HepG2 (cell line): ENCODE data around the gene IL3. TPM values are rescaled to one million over a fixed set of nuclear protein-coding genes. Genes with fewer than 3 reads are reported as not detected.
A peak's percentile ranks its signal among the peaks of the same experiment; 100 is the strongest.

Experiments
- CHD2 ChIP-seq: IDR thresholded peaks from 2 replicates; pipeline ENCODE4 v1.6.1; 2011; ENCODE audit warnings: low read depth, low read length, improper control_type of control experiment
- EP300 ChIP-seq, 3 experiments: sonication (generic) in 1 of 3; formaldehyde crosslinking in 1 of 3; IDR thresholded peaks; 2 replicates each; pipeline versions ENCODE4 v1.5.1 to v1.6.1; 2011 to 2020; ENCODE audit warnings: low read depth in 2 of 3, low read length in 2 of 3, borderline replicate concordance in 1 of 3, improper control_type of control experiment in 1 of 3, mild to moderate bottlenecking in 1 of 3, missing genetic modification reagents in 1 of 3, moderate library complexity in 1 of 3
- HNF4G ChIP-seq, 2 experiments: sonication (generic) in 1 of 2; formaldehyde crosslinking in 1 of 2; IDR thresholded peaks; 2 replicates each; pipeline versions ENCODE4 v1.4.0 to v1.6.1; 2011 to 2020; ENCODE audit warnings: borderline replicate concordance in 2 of 2, low read depth in 2 of 2, mild to moderate bottlenecking in 2 of 2, low read length in 1 of 2, missing genetic modification reagents in 1 of 2, moderate library complexity in 1 of 2
- KDM1A ChIP-seq: IDR thresholded peaks from 2 replicates; pipeline ENCODE4 v1.6.1; 2016; ENCODE audit warnings: missing compliant biosample characterization
- NR2F2 ChIP-seq: IDR thresholded peaks from 2 replicates; pipeline ENCODE4 v1.6.1; 2012; ENCODE audit warnings: low read depth, inconsistent platforms, borderline replicate concordance
- STAG1 ChIP-seq: sonication (generic); formaldehyde crosslinking; IDR thresholded peaks from 2 replicates; pipeline ENCODE4 v1.4.0; 2020; ENCODE audit warnings: missing genetic modification reagents
- ZFP62 ChIP-seq: sonication (generic); formaldehyde crosslinking; IDR thresholded peaks from 2 replicates; pipeline ENCODE4 v1.4.0; 2020; ENCODE audit warnings: missing genetic modification reagents
- ZNF143 ChIP-seq: sonication (generic); formaldehyde crosslinking; IDR thresholded peaks from 2 replicates; pipeline ENCODE4 v1.4.0; 2020; ENCODE audit warnings: missing genetic modification reagents
- ZNF629 ChIP-seq: sonication (generic); formaldehyde crosslinking; conservative IDR thresholded peaks from 2 replicates; pipeline ENCODE4 v1.5.0; 2020; ENCODE audit warnings: missing genetic modification reagents
- polyA plus RNA-seq, 8 experiments: library from polyadenylated mRNA; depleted of rRNA in 3 of 8; stranded (reverse) in 7 of 8; unstranded in 1 of 8; fragments of >200 nt; fragmentation: Illumina TruSeq in 4 of 8; extraction: Trizol in 4 of 8; gene quantifications; 2 replicates each; pipeline versions ENCODE4 v1.2.1 to v1.2.3, GENCODE V29; 2011 to 2016; ENCODE audit warnings: low read depth in 4 of 8, missing spikeins in 1 of 8, mixed read lengths in 1 of 8; ENCODE audit not compliant: insufficient read depth in 1 of 8
- total RNA-seq, 5 experiments: library from RNA; depleted of rRNA; stranded (reverse); fragments of >200 nt; fragmentation: Illumina TruSeq; extraction: Trizol; gene quantifications; 2 replicates each; pipeline ENCODE4 v1.2.3, GENCODE V29; 2016; ENCODE audit warnings: low read depth in 1 of 5
- TF ChIP-seq, protein P1 (sequence below): sonication (generic); formaldehyde crosslinking; IDR thresholded peaks from 2 replicates; pipeline ENCODE4 v1.4.0; 2020; ENCODE audit warnings: mild to moderate bottlenecking, missing genetic modification reagents
- TF ChIP-seq, protein P2 (sequence below): sonication (generic); formaldehyde crosslinking; conservative IDR thresholded peaks from 2 replicates; pipeline ENCODE4 v1.8.1; 2023; ENCODE audit warnings: missing genetic modification reagents
- TF ChIP-seq, protein P3 (sequence below): sonication (generic); formaldehyde crosslinking; IDR thresholded peaks from 2 replicates; pipeline ENCODE4 v1.5.0; 2020; ENCODE audit warnings: missing genetic modification reagents

The IL3 gene
- total and polyA plus RNA-seq, 2 of the 13 experiments (the other 11 are each of a cell fraction or from before 2014, with no cell fraction given): not detected

DNA sequence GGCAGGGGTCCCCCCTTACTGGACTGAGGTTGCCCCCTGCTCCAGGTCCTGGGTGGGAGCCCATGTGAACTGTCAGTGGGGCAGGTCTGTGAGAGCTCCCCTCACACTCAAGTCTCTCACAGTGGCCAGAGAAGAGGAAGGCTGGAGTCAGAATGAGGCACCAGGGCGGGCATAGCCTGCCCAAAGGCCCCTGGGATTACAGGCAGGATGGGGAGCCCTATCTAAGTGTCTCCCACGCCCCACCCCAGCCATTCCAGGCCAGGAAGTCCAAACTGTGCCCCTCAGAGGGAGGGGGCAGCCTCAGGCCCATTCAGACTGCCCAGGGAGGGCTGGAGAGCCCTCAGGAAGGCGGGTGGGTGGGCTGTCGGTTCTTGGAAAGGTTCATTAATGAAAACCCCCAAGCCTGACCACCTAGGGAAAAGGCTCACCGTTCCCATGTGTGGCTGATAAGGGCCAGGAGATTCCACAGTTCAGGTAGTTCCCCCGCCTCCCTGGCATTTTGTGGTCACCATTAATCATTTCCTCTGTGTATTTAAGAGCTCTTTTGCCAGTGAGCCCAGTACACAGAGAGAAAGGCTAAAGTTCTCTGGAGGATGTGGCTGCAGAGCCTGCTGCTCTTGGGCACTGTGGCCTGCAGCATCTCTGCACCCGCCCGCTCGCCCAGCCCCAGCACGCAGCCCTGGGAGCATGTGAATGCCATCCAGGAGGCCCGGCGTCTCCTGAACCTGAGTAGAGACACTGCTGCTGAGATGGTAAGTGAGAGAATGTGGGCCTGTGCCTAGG lies 13.0 kb downstream of the IL3 start, which contains the start of gene CSF2 (continued):
- TF ChIP-seq EP300 (IDR thresholded peaks at IDR 0.05; ENCODE audit: low read depth in 2 of 2, low read length in 2 of 2): peak in 1 of 2 experiments; percentile 16; a peak in 1 of 4 replicates
- no peak for TF ChIP-seq EP300 (CRISPR knock-in tag; IDR thresholded peaks at IDR 0.05; ENCODE audit: borderline replicate concordance)
- no peak for TF ChIP-seq ZNF143 (CRISPR knock-in tag)
- TF ChIP-seq, protein P1, sequence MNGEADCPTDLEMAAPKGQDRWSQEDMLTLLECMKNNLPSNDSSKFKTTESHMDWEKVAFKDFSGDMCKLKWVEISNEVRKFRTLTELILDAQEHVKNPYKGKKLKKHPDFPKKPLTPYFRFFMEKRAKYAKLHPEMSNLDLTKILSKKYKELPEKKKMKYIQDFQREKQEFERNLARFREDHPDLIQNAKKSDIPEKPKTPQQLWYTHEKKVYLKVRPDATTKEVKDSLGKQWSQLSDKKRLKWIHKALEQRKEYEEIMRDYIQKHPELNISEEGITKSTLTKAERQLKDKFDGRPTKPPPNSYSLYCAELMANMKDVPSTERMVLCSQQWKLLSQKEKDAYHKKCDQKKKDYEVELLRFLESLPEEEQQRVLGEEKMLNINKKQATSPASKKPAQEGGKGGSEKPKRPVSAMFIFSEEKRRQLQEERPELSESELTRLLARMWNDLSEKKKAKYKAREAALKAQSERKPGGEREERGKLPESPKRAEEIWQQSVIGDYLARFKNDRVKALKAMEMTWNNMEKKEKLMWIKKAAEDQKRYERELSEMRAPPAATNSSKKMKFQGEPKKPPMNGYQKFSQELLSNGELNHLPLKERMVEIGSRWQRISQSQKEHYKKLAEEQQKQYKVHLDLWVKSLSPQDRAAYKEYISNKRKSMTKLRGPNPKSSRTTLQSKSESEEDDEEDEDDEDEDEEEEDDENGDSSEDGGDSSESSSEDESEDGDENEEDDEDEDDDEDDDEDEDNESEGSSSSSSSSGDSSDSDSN (CRISPR knock-in tag): no peak
- TF ChIP-seq ZFP62: no peak
- TF ChIP-seq, protein P2, sequence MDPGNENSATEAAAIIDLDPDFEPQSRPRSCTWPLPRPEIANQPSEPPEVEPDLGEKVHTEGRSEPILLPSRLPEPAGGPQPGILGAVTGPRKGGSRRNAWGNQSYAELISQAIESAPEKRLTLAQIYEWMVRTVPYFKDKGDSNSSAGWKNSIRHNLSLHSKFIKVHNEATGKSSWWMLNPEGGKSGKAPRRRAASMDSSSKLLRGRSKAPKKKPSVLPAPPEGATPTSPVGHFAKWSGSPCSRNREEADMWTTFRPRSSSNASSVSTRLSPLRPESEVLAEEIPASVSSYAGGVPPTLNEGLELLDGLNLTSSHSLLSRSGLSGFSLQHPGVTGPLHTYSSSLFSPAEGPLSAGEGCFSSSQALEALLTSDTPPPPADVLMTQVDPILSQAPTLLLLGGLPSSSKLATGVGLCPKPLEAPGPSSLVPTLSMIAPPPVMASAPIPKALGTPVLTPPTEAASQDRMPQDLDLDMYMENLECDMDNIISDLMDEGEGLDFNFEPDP (CRISPR knock-in tag): 0 out of 2 replicates have a peak, but pooled peaks have one; percentile 30
- 0 out of 2 replicates have a peak, but pooled peaks have one; percentile 24 for TF ChIP-seq KDM1A (CRISPR knock-in tag)
- TF ChIP-seq, protein P3, sequence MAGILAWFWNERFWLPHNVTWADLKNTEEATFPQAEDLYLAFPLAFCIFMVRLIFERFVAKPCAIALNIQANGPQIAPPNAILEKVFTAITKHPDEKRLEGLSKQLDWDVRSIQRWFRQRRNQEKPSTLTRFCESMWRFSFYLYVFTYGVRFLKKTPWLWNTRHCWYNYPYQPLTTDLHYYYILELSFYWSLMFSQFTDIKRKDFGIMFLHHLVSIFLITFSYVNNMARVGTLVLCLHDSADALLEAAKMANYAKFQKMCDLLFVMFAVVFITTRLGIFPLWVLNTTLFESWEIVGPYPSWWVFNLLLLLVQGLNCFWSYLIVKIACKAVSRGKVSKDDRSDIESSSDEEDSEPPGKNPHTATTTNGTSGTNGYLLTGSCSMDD: no peak
- TF ChIP-seq ZNF629 (CRISPR knock-in tag): peak; percentile 88
- TF ChIP-seq NR2F2: peak; percentile 31; the same call in 1 of the 2 replicates
- TF ChIP-seq STAG1 (CRISPR knock-in tag): no peak
- TF ChIP-seq CHD2: no peak
- TF ChIP-seq HNF4G (IDR thresholded peaks at IDR 0.05; ENCODE audit: borderline replicate concordance, low read depth, low read length): peak; percentile 46; the same call in 1 of the 2 replicates
- TF ChIP-seq HNF4G (CRISPR knock-in tag; IDR thresholded peaks at IDR 0.05; ENCODE audit: borderline replicate concordance, low read depth): no peak
